ENCODE measurements around the gene RPL21.

DNA sequence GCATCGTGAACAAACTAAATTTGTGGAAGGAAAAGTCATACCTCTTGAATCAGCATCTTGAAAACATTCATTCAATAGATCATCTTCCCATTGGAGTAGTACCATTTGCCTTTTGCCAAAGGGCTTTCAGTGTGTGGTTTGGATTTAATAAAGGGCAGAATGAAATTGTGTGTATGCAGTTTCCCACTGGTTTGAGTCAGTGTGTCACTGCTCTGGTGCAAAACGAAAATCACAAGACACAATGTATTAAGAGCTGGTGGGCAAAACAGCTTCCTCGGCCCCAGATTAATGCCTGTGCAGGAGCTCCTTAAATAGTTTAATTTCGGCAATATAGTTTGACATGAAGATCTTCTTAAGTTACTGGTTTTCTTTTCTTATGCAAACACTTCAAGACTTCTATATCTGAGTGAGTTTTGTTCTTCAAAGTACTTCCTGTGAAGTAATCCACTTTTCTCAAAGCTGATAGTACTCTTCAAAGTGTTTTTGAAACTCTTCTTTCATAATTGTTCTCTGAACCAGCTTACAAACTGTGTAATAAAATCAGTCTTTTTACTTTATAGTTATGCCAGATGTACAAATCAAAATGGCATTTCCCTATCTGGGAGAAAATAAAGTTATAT is 51.4 kb downstream of the RPL21 start:
- no peak for TF ChIP-seq POLR2A (IDR thresholded peaks at IDR 0.05)
- TF ChIP-seq, protein P1, sequence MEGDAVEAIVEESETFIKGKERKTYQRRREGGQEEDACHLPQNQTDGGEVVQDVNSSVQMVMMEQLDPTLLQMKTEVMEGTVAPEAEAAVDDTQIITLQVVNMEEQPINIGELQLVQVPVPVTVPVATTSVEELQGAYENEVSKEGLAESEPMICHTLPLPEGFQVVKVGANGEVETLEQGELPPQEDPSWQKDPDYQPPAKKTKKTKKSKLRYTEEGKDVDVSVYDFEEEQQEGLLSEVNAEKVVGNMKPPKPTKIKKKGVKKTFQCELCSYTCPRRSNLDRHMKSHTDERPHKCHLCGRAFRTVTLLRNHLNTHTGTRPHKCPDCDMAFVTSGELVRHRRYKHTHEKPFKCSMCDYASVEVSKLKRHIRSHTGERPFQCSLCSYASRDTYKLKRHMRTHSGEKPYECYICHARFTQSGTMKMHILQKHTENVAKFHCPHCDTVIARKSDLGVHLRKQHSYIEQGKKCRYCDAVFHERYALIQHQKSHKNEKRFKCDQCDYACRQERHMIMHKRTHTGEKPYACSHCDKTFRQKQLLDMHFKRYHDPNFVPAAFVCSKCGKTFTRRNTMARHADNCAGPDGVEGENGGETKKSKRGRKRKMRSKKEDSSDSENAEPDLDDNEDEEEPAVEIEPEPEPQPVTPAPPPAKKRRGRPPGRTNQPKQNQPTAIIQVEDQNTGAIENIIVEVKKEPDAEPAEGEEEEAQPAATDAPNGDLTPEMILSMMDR (IDR thresholded peaks at IDR 0.05): no peak
- no peak for TF ChIP-seq POLR2AphosphoS5 (IDR thresholded peaks at IDR 0.05; ENCODE audit: insufficient read depth in 1 of 2, low read depth in 1 of 2)
